Smooth muscle cell of the brain vasculature (primary cell): ENCODE results near the gene GLRA2.

Source experiments
- DNase-seq: peaks from one replicate; pipeline ENCODE4 v3.0.0-alpha.2; 2012; ENCODE audit warnings: low read depth, low spot score

GLRA2 gene

DNA sequence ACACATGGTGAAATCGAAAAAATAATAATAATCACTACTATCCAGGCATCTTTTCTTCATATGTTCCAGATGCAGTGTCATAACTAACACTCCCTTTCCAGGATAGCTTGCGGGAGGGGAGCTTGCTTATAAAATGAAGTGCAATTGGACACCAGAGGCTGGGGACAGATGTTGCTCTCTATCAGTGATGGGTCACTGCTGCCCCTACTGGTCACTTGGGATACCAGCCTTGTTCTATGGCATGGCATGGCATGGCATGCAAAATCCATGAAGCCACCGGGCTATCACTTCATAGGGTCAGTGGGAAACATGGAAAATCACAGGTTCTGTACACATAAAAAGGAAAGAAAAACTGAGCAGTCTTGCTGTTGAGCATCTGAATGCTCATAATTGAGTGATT lies 168.1 kb downstream of the GLRA2 start:
- DNase-seq, result no peak

- no peak for DNase-seq
These were observed 169.5 kb downstream of the GLRA2 start for GRCh38 chrX:14698790-14699189.

DNA sequence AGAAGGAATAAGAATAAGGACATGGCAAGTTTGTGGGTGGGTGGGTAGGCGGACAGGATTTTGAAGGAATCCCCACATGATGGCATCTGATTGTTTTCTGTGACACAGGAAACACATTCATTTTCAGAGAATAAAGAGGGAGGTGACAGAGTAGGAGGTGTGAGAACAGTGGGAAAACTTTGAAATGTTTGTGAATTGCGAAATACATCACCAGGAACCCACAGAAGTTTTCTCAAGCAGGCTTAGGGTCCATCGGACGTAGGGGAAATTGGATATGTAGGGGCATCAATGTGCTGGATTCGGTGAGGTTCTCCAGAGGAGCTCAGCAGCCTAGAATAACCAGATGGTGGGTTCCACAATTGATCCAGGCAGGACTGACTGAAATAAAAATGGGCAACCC lies 171.6 kb downstream of the GLRA2 start:
- no peak for DNase-seq

- DNase-seq, result no peak
These were observed 172.8 kb downstream of the GLRA2 start for GRCh38 chrX:14702145-14702544.

DNA sequence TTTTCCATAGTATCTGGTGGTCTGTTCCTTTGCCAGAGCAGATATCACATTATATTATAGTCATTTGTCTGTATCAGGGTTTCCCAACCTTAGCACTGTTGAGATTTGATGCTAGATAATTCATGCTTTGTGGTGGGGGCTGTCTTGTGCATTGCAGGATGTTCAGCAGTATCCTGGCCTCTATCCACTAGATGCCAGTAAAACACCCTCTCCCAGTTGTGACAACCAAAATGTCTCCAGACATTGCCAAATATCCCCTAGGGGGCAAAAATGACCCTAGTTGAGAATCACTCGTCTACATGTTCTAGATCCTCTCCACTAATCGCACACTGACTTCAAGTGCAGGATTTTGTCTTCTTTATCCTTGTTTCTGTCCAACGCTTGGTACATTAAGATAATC lies 182.8 kb downstream of the GLRA2 start:
- no peak for DNase-seq

DNA sequence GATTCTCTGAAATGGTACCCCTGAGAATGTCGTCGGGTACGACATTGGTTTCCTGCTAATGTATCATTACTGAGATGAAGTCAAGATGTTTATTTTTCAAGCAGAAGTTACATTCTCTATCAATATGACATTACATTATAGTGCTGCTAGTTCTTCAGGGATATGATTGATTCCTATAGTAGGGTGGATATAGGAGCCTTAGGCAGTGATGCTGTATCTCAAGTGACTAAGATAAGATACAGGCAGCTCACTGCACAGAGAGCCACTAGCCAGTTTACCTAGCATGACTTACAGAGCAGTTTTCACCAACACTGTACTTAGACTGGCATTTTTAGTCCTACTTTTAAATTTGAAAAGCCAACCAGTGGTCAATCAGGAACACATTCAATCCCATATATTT lies 188.6 kb downstream of the GLRA2 start:
- no peak for DNase-seq

DNA sequence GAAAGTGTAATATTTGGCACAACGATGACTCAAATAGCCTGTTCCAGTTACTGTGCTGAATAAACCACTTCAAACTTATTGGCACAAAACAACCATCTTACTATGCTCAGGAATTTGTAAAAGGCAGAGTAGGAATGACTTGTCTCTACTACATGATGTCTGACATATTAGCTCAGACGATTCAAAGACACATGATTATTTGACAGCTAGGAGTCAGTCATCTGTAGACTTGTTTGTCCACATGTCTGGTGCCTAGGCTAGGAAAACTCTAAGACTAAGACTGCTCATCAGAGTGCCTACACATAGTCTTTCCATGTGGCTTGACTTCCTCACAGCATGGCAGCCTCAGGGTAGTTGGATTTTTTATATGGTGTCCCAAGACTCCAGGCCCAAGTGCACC lies 189.1 kb downstream of the GLRA2 start:
- DNase-seq, result no peak

DNA sequence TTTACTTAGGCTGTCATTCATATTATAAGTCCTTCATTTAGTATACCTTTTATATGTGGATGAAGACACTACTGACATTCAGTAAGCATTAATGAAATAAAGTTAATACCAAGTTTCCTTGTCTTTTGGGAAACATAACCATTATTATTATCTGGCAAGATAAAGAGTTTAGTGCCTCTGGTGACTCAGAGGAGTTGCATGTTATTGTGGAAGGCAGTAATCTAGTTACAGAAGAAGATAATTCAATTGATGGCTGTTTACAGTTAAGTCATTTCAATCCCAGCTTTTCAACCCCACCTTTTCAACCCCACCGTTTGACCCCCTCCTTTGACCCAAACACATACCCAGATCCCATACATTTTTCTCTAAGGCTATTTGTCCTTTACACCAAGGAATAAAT lies 199.7 kb downstream of the GLRA2 start:
- DNase-seq, result no peak

DNA sequence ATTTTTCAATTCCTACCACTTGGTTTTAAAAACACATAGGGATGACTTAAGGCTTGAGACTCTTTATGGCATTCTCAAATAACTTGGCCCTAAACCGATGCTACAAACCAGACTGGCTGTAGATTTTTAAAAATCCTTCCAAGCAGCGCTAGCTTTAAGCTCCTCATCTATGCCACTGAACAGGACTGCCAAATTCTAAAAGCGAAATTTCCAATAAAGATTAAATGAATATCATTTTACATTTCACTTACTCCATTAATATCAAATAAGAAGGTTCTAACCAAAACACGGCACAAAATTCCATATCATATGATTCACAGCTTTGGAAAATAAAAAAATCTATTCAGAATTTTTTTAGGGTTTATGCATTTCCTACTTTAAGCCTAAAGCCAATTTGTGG lies 209.3 kb downstream of the GLRA2 start:
- DNase-seq, result no peak

DNA sequence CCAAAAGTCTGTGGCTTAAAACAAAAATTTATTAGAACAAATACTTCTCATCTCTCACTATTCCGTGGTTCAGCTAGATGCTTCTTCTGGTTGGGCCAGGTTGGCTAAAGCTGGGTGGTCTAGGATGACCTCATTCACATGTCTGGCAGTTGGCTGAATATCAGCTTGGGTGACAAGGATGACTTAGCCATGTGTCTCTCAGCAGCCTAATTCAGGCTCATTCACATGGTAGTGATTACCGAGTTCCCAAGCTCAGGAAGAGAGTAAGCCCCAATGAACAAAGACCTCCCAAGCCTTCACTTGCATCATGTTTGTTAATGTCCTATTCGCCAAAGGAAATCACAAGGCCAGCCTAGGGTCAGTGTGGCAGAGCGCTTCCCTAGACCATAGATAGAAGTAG lies 224.1 kb downstream of the GLRA2 start:
- DNase-seq, result no peak

- no peak for DNase-seq
These were observed 228.7 kb downstream of the GLRA2 start for GRCh38 chrX:14758029-14758491.

- no peak for DNase-seq
These were observed 246.1 kb downstream of the GLRA2 start for GRCh38 chrX:14775416-14775815.

- no peak for DNase-seq
These were observed 247.6 kb downstream of the GLRA2 start for GRCh38 chrX:14776901-14777300.

- no peak for DNase-seq
These were observed 248.2 kb downstream of the GLRA2 start for GRCh38 chrX:14777525-14777924.

DNA sequence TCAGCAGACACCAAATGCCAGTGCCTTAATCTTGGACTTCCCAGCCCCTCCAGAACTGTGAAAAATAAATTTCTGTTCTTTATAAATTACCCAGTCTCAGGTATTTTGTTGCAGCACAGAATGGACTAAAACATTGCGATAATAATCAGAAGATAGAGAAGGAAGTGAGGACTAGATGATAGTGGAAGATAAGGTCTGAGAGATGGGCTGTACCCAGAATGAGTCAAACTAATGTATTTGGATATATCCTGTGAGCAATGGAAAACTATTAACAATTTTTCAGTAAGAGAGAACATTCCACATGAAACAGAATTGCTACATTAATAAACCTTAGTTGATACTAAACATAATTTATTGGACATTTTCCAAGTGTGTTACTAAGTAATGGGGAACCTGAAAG lies 250.2 kb downstream of the GLRA2 start:
- no peak for DNase-seq
